PC-9 (cell line): ENCODE results near the gene LRP1B.

Experiments
- EZH2 ChIP-seq: fragments of 200-600 bp; sonication (generic); IDR thresholded peaks from 2 replicates; pipeline ENCODE4 v1.8.0; 2017; ENCODE audit warnings: antibody characterized with exemption, low read depth
- TF ChIP-seq, protein P1 (sequence below): fragments of 200-600 bp; sonication (generic); conservative IDR thresholded peaks from 2 replicates; pipeline ENCODE4 v1.6.1; 2017; ENCODE audit warnings: mixed run types, antibody characterized with exemption, mild to moderate bottlenecking, moderate library complexity

DNA sequence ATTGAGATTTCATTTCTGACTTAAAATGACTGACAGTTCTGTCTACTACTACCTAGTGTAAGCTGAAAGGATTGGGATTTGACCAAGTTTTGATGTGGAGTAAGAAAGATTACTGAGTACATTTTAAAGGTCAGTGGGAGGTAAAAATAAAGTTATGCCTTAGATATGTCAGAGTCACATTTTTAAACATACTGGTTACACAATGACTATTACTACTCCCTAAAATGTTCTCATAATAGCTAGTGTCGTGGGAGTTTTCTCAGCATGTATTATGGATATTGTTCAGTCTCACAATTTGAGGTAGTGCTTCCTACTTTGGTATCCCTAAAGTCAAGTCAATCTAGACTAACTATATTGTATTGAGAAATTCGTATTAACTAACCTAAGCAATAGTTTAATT is 1092.5 kb downstream of the LRP1B start:
- TF ChIP-seq, protein P1, sequence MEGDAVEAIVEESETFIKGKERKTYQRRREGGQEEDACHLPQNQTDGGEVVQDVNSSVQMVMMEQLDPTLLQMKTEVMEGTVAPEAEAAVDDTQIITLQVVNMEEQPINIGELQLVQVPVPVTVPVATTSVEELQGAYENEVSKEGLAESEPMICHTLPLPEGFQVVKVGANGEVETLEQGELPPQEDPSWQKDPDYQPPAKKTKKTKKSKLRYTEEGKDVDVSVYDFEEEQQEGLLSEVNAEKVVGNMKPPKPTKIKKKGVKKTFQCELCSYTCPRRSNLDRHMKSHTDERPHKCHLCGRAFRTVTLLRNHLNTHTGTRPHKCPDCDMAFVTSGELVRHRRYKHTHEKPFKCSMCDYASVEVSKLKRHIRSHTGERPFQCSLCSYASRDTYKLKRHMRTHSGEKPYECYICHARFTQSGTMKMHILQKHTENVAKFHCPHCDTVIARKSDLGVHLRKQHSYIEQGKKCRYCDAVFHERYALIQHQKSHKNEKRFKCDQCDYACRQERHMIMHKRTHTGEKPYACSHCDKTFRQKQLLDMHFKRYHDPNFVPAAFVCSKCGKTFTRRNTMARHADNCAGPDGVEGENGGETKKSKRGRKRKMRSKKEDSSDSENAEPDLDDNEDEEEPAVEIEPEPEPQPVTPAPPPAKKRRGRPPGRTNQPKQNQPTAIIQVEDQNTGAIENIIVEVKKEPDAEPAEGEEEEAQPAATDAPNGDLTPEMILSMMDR, result no peak
- TF ChIP-seq EZH2, result no peak
